Brain microvascular endothelial cell (primary cell): Measurements from ENCODE around the gene SST.

Source experiments
- DNase-seq: peaks from one replicate; pipeline ENCODE4 v3.0.0-alpha.2; 2020
- H3K27ac ChIP-seq: fragments of 250-450 bp; sonication (Bioruptor Pico); 2 replicates; pipeline ENCODE4 v1.5.1; 2020; ENCODE audit warnings: mild to moderate bottlenecking, moderate library complexity
- H3K27me3 ChIP-seq: fragments of 250-450 bp; sonication (Bioruptor Pico); replicated peaks from 2 replicates; pipeline ENCODE4 v1.5.1; 2020; ENCODE audit warnings: mild to moderate bottlenecking
- H3K36me3 ChIP-seq: fragments of 250-450 bp; sonication (Bioruptor Pico); replicated peaks from 2 replicates; pipeline ENCODE4 v1.5.1; 2020; ENCODE audit warnings: mild to moderate bottlenecking
- H3K4me3 ChIP-seq: 2 replicates; pipeline ENCODE4 v1.5.1; 2011; ENCODE audit warnings: low read depth, mild to moderate bottlenecking, control low read depth, low read length, moderate library complexity
- in situ Hi-C: cut with HindIII; loops from 2 replicates; pipeline ENCODE4 v1.10.0; 2017; ENCODE audit warnings: low sequenced_read_pairs, low pct_ligation_motif_present
- TF ChIP-seq, protein P1 (sequence below): IDR thresholded peaks from 2 replicates; pipeline ENCODE4 v1.5.1; 2011; ENCODE audit warnings: low read depth, mild to moderate bottlenecking, moderate library complexity, low read length, control low read depth, inconsistent platforms; ENCODE audit errors: missing control alignments

Gene SST

GRCh38 chr3:187713504-187713903 is 43.3 kb upstream of the SST start:
- H3K27me3 ChIP-seq = no peaks in the 10 kb centered on the region
- TF ChIP-seq, protein P1, sequence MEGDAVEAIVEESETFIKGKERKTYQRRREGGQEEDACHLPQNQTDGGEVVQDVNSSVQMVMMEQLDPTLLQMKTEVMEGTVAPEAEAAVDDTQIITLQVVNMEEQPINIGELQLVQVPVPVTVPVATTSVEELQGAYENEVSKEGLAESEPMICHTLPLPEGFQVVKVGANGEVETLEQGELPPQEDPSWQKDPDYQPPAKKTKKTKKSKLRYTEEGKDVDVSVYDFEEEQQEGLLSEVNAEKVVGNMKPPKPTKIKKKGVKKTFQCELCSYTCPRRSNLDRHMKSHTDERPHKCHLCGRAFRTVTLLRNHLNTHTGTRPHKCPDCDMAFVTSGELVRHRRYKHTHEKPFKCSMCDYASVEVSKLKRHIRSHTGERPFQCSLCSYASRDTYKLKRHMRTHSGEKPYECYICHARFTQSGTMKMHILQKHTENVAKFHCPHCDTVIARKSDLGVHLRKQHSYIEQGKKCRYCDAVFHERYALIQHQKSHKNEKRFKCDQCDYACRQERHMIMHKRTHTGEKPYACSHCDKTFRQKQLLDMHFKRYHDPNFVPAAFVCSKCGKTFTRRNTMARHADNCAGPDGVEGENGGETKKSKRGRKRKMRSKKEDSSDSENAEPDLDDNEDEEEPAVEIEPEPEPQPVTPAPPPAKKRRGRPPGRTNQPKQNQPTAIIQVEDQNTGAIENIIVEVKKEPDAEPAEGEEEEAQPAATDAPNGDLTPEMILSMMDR = no peak
- no peak overlapping the region for H3K27ac ChIP-seq
- in situ Hi-C loops = no loop called here
- DNase-seq = peak; percentile 31
- H3K4me3 ChIP-seq = no peak overlapping the region
- no peaks in the 10 kb centered on the region for H3K36me3 ChIP-seq

DNA sequence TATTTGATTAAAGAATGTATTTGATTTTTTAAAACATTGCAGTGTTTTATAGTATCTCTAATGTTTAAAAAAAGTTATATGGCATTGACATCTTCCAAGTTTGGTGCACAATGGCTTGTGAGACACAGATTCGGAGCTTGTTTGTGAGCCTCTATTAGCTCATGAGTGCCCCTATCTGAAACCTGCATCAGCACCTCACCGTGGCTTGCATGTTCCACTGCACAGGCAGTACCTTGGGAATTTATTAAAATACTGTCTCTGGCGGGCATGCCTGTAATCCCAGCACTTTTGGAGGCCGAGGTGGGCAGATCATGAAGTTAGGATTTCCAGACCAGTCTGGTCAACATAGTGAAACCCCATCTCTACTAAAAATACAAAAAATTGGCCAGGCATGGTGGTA is 39.0 kb upstream of the SST start:
- Histone ChIP-seq H3K27me3 (no peaks in the 10 kb centered on the region), H3K4me3 (no peak overlapping the region), H3K36me3 (no peaks in the 10 kb centered on the region), H3K27ac (no peak overlapping the region)
- TF ChIP-seq, protein P1 = peak; percentile 42
- in situ Hi-C loops = no loop called here
- no peak for DNase-seq

- in situ Hi-C loops = no loop called here
- no peak overlapping the region for H3K27ac ChIP-seq
- no peaks in the 10 kb centered on the region for H3K27me3 ChIP-seq
- H3K4me3 ChIP-seq = no peak overlapping the region
- TF ChIP-seq, protein P1 = no peak
- no peaks in the 10 kb centered on the region for H3K36me3 ChIP-seq
- no peak for DNase-seq
Observed at GRCh38 chr3:187708696-187709095, 38.5 kb upstream of the SST start.

GRCh38 chr3:187706971-187707370 is 36.8 kb upstream of the SST start:
- H3K4me3 ChIP-seq = no peak overlapping the region
- in situ Hi-C loops = no loop called here
- no peak overlapping the region for H3K27ac ChIP-seq
- no peak for DNase-seq
- no peaks in the 10 kb centered on the region for H3K27me3 ChIP-seq
- no peaks in the 10 kb centered on the region for H3K36me3 ChIP-seq
- TF ChIP-seq, protein P1 = no peak

DNA sequence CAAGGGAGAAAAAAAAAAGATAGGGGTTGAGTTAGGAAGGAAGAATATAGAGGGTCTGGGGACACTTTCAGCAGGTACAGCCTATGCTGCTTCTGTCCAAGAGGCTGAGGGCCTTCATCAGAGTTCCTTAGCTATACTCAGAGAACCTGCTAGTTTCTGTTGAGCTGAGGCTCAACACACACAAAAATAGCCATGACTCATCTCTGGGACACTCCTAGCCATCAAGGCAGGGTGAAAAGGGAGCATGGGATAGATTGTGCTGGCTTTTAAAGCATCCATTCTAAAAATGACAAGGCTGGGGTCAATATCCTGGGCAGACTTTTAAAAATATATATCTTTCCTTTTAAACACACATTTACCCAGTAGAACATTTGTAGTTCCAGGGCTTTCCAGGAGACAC is 35.0 kb upstream of the SST start:
- Histone ChIP-seq H3K36me3 (no peaks in the 10 kb centered on the region), H3K4me3 (no peak overlapping the region), H3K27ac (no peak overlapping the region), H3K27me3 (no peaks in the 10 kb centered on the region)
- DNase-seq = peak; percentile 33
- in situ Hi-C loops = no loop called here
- TF ChIP-seq, protein P1 = no peak

DNA sequence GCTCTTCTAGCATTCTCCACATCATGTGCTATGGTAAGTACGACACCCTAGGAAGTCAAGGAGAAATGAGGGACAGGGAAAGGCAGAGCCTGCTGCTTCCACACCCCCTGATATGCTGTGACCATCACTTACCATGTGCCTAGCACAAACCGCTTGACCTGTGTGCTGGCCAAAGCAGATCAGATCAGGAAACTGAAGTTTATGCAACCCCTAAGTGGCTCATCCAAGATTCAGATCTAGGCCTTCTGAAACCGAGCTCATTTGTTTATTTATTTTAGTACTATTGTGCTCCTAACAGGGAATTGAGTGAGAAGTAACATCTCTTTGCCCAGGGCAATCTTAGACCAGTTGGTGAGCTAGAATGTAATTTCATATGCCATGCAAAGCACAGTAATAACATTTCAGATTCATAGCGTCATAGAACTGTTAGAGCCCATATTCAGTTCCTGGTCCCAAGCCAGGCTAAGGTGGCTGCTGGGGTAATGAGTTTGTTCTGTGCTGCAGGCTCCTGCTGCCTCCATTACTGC is 32.4 kb upstream of the SST start, which contains the start of gene RTP2:
TSS of gene RTP2 (minus strand) at position 51 of the 527 bp plus-strand sequence. CDS start 429 bp downstream, outside the sequence.
- no peak within 1 kb of the TSS for H3K4me3 ChIP-seq
- in situ Hi-C loops = no loop called here
- H3K27ac ChIP-seq = no peak within 1 kb of the TSS
- TF ChIP-seq, protein P1 = no peak
- H3K36me3 ChIP-seq = no peaks in the 10 kb centered on the region
- DNase-seq = no peak
- no peaks in the 10 kb centered on the region for H3K27me3 ChIP-seq
